ENCODE data around the gene TADA2B.

- TF ChIP-seq YY1 (IDR thresholded peaks at IDR 0.05) (no peak), SP1 (IDR thresholded peaks at IDR 0.05) (no peak), MAX (IDR thresholded peaks at IDR 0.05) (no peak), TAF1 (conservative IDR thresholded peaks at IDR 0.05) (no peak)
- TF ChIP-seq, protein P1, sequence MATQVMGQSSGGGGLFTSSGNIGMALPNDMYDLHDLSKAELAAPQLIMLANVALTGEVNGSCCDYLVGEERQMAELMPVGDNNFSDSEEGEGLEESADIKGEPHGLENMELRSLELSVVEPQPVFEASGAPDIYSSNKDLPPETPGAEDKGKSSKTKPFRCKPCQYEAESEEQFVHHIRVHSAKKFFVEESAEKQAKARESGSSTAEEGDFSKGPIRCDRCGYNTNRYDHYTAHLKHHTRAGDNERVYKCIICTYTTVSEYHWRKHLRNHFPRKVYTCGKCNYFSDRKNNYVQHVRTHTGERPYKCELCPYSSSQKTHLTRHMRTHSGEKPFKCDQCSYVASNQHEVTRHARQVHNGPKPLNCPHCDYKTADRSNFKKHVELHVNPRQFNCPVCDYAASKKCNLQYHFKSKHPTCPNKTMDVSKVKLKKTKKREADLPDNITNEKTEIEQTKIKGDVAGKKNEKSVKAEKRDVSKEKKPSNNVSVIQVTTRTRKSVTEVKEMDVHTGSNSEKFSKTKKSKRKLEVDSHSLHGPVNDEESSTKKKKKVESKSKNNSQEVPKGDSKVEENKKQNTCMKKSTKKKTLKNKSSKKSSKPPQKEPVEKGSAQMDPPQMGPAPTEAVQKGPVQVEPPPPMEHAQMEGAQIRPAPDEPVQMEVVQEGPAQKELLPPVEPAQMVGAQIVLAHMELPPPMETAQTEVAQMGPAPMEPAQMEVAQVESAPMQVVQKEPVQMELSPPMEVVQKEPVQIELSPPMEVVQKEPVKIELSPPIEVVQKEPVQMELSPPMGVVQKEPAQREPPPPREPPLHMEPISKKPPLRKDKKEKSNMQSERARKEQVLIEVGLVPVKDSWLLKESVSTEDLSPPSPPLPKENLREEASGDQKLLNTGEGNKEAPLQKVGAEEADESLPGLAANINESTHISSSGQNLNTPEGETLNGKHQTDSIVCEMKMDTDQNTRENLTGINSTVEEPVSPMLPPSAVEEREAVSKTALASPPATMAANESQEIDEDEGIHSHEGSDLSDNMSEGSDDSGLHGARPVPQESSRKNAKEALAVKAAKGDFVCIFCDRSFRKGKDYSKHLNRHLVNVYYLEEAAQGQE (IDR thresholded peaks at IDR 0.05): no peak
- TF ChIP-seq, protein P2, sequence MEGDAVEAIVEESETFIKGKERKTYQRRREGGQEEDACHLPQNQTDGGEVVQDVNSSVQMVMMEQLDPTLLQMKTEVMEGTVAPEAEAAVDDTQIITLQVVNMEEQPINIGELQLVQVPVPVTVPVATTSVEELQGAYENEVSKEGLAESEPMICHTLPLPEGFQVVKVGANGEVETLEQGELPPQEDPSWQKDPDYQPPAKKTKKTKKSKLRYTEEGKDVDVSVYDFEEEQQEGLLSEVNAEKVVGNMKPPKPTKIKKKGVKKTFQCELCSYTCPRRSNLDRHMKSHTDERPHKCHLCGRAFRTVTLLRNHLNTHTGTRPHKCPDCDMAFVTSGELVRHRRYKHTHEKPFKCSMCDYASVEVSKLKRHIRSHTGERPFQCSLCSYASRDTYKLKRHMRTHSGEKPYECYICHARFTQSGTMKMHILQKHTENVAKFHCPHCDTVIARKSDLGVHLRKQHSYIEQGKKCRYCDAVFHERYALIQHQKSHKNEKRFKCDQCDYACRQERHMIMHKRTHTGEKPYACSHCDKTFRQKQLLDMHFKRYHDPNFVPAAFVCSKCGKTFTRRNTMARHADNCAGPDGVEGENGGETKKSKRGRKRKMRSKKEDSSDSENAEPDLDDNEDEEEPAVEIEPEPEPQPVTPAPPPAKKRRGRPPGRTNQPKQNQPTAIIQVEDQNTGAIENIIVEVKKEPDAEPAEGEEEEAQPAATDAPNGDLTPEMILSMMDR (IDR thresholded peaks at IDR 0.05; ENCODE audit: low read depth, low read length, missing input control): no peak
- TF ChIP-seq, protein P3, sequence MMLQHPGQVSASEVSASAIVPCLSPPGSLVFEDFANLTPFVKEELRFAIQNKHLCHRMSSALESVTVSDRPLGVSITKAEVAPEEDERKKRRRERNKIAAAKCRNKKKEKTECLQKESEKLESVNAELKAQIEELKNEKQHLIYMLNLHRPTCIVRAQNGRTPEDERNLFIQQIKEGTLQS (IDR thresholded peaks at IDR 0.05): no peak
Measured at GRCh38 chr4:7017446-7018048, 25.6 kb upstream of the TADA2B start.
